Right renal pelvis (tissue), 4 donors: ENCODE results near the gene CDKL1. TPM values are rescaled to one million over a fixed set of nuclear protein-coding genes. Genes with fewer than 3 reads are reported as not detected.
A peak's percentile ranks its signal among the peaks of the same experiment; 100 is the strongest.
"Not testable (repeated sequence)": the region's sequence is repeated elsewhere in the genome, so short reads cannot be mapped to it uniquely, and the experiment has no call there.

Source experiments
- DNase-seq, 4 donors: peaks; one replicate each; pipeline ENCODE4 v3.0.0-alpha.2; 2013; ENCODE audit warnings: low read depth in 4 of 4, low spot score in 3 of 4, missing footprints in 1 of 4
- polyA plus RNA-seq, 4 donors: library from polyadenylated mRNA; unstranded; fragments of 120-200 nt; gene quantifications; one replicate each; pipeline ENCODE4 v1.2.1, GENCODE V29; 2013; ENCODE audit not compliant: insufficient read length in 4 of 4

The CDKL1 gene
- polyA plus RNA-seq, 4 donors, result 7.1 to 8.3 (median 7.3) TPM

DNA sequence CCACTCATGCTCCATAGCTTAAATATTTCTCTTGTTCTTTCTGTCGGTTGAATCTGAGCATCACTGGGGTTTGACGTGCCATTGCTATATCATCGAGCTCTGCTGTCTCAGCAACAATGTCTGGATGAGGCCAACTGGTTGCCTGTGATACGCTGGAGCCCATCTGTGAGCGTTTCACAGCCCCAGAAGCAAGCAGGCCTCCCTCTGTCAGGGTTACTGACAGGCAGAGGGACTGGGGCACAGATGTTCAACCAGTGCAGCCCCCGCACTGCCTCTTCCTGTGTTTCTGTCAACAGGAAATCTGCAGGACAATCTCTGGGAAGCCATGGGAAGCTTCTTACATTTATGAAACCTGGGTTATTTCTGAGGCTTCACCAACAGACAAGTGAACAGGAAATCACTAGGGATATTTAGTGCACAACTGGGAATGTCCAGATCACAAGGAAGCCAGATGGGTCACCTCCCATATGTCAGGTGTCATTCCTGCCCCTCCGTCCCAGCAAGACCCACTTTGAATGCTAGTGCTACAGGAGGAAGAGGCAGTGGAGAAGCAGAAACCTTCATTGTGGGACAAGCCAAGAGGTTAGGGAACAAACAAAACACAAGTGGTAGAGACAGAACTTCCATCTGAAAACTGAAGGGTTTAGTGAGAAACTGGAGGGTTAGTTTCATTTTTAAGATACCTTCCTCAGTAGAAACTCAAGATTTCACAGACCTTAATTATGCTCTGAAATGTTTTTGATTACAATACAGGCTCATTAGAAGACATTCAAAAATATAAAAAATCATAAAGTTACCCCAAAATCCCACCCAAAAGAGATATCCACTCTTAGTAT is 60.5 kb downstream of the CDKL1 start:
- DNase-seq, result peak in 1 of 4 donors; percentile 30

DNA sequence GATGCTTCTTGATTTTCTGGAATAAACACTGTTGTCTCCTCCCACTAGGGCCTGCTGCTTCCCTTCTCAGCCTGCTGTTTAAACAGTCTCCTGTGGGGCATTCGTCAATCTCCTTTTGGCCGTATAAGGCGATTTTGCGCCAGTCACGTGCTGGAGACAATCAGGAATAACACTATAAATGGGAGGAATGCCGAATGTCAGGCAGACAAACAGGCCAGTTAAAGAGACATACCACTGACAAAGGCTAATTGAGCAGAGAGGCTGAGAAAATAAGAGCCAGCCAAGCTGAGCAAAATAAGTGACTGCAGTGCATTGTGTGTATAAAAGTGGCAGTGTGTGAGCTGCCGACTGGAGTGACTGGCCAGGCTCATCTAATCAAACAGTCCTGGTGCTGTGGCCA is 61.3 kb downstream of the CDKL1 start:
- peak in 2 of 4 donors; percentile 52 to 63 for DNase-seq

DNA sequence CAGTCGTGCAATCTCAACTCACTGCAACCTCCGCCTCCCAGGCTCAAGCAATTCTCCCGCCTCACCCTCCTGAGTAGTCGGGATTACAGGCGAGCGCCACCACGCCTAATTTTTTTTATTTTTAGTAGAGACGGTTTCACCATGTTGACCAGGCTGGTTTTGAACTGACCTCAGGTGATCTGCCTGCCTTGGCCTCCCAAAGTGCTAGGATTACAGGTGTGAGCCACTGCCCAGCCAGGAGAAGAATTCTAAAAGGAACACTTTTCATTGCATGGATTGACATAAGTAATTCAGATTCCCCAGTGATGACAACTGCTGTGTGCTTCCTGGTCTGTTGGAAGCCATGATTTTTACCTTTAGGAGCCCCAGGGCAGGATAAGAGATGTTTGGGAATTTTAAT is 62.5 kb downstream of the CDKL1 start:
- no peak for DNase-seq

DNA sequence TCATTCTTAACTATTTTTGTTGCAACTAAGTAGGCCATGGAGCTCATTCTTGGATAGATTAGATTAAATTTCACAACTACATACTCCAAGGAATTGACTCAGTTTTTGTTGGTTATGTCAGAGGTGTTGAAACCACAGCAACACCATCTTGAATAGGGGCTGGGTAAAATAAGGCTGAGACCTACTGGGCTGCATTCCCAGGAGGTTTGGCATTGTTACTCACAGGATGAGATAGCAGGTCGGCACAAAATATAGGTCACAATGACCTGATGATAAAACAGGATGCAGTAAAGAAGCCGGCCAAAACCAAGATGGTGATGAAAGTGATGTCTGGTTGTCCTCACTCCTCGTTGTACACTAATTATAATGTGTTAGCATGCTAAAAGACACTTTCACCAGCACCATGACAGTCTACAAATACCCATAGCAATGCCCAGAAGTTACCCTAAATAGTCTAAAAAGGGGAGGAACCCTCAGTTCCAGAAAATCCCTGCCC is 63.6 kb downstream of the CDKL1 start:
- no peak for DNase-seq

DNA sequence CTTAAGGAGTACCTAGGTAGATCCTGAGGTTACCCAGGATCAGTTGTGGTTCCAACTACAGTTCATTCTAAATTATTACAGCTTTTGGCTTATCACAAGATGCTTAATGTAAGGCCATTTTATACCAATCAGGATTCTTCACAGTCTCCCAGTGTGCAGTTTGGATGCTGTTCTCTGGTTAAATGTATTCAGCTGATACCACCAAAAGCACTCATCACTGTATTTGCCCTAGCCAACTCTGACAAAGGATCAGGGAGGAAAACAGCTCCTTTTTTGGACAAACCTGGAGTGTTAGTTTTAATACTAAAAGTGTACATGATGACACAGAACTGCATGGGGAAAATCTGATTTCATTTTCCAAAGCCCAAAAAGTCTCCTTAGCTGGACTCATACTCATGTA is 65.1 kb downstream of the CDKL1 start:
- no peak for DNase-seq

DNA sequence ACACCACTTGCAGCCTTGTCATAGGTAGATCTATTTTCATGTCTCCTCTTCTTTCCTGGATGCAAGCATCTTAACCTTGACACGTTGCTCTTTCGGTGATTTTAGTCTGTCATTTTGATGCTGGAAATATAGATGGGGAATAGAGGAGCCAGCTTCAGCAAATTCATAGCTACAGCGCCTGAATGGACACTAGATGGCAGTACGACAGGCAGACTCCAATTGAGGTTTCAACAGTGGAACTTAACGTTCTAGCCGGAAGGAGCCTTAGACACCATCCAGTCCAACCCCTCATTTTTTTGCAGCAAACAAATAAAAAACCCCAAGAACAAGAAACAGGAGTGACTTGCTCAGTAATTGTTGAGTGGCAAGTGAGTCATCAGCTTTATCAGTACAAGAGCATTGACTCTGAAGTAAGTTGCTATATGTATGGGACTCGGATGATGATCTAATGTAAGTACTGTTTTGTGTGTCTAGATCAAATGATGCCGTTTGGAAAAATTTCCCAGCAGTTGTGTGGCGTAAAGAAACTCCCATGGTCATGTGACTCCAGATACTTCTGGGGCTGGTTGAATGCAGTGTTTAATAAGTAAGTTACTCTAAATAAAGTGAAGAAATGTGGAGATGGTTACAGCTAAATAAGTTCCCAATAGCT is 75.5 kb downstream of the CDKL1 start:
- DNase-seq, result peak in 3 of 4 donors; percentile 64 to 75 (median 65)

DNA sequence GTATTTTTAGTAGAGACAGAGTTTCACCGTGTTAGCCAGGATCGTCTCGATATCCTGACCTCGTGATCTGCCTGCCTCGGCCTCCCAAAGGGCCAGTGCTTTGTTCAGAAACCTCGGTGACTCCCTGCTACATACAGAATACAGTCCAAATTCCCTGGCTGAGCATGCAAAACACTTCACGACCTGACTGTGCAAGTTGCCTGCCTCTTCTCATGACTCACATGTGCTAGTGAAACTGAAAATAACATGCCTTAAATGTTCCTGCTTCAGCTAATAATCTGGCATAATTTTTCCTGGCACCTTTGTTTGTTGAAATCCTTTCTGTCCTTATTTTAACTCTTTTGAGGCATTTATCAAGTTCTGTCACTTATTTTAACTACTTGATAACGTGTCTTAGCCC is 76.4 kb downstream of the CDKL1 start:
- DNase-seq, result no peak

DNA sequence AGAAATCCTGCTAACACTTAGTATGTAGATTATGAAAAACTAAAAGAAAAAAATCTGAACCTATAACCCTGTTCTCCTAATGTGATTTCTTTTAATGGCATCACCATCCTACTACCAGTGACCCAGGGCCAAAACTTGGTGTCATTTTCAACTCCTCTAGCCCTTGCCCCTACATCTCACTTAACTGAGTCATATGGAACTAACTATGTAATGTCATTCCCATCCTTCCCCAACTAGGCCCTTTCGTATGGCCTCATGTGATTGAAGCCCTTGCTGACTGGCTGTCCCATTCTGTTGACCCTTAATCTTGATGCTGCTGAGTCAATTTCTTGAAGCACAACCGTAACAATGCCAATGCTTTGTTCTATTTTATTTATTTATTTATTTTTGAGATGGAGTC is 77.0 kb downstream of the CDKL1 start:
- DNase-seq, result no peak

DNA sequence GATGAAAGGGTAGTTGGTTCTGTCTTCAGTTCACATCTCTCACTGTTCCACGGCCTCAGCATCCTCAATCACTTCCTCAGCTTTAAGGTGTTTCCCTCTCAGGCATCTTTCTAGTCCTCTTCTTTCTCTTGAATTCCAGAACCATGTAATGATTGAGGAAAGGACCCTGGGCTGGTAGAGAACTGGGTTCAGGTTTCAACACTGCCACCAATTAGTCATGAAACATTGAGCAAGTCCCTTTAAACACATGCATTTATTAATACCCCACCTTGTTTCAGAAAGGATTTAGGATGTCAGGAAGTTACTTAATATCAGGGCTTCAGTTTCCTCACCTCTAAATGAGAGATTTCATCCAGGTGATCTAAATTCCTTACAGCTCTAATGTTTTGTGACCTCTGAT is 77.4 kb downstream of the CDKL1 start:
- no peak for DNase-seq

DNA sequence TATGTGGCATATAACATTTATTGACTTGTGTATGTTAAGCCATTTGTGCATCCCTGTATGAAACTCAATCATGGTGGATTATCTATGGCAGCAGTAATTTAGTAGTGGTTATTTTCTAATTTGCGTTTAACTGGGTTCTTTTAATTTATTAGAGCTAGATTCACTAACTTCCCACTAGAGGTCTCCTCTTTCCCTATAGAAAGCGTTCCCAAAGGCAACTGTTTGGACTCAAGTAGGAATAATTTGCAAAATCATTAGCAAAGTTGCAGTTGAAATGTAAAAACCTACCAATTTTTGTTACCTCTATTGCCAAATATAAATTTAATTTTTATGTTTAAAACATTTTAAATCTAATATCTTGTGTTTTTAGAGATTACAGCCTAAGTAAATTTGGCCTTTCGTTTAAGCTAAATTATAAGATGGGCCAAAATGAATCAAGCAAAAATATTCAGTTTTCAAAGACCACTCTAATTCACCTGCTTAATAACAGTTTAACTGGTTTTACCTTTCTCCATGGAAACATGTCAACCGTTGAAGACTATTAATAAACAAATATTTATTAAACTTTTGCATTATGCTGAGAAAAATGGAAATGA is 78.6 kb downstream of the CDKL1 start:
- no peak for DNase-seq

DNA sequence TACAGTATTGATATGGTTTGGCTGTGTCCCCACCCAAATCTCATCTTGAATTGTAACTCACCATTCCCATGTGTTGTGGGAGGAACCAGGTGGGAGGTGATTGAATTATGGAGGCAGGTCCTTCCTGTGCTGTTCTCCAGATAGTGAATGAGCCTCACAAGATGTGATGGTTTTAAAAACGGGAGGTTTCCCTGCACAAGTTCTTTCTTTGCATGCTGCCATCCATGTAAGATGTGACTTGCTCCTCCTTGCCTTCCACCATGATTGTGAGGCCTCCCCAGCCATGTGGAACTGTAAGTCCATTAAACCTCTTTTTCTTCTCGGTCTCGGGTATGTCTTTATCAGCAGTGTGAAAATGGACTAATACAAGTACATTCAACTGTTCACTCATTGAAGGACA is 82.6 kb downstream of the CDKL1 start:
- not testable (repeated sequence) for DNase-seq

DNA sequence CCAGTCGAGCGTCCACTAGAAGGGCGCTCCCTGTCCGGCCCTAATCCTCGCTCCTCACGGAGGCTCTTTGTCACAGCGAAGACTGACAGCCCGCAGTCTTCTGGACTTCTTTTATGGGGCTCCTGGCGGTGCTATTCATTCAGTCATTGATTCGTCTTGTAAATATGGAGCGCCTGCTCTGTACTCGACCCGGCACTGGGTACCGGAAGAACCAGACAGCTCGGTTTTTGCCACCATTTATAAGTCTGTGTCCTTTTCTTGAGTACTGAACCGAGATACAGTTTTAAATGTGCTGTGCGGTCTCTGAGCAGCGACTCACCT is 84.0 kb downstream of the CDKL1 start:
- DNase-seq, result no peak

DNA sequence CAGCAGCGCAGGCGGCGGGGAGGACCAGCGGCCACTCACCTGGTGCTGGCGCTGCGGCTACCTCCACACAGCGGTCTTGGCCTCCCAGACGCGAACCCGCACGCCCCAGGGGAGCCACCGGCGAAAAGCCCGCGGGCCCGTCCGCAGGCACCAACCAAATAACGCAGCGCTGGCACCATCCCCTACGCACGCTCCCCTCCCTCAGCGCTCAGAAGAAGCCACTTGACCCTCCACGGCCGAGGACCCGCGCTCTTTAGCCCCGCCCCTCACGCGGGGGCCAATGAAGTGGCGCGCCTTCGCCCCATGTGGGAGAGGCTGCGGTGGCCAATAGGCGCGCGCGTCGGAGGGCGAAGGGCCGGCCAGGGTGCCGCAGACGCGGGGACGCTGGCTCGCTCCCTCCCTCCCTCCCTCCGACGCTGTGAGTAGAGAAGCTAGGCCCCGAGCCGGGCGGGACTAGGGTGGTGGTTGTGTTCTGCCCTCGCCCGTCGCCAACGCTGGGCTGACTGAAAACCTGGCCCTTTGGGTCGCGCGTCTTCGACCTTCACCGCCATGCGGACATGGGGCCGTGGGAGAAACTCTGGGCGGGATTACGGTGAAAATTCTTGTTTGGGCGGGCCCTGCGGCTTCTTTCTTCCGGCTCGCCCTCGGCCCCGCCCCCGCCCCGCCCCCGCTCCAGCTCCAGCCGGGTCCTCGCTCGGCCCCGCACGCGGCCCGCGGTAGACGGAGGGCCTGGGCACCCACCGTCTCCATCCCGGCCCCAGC is 84.5 kb downstream of the CDKL1 start, which contains the start of the genes DMAC2L and L2HGDH:
Gene DMAC2L (plus strand): TSS at position 353 of the 762 bp plus-strand sequence. CDS start 9,164 bp downstream, outside the sequence.
Gene L2HGDH (minus strand): TSS at position 258 of the 762 bp plus-strand sequence. CDS start 79 bp downstream, at position 179.
- peak; percentile 89 to 95 (median 91) for DNase-seq

DNA sequence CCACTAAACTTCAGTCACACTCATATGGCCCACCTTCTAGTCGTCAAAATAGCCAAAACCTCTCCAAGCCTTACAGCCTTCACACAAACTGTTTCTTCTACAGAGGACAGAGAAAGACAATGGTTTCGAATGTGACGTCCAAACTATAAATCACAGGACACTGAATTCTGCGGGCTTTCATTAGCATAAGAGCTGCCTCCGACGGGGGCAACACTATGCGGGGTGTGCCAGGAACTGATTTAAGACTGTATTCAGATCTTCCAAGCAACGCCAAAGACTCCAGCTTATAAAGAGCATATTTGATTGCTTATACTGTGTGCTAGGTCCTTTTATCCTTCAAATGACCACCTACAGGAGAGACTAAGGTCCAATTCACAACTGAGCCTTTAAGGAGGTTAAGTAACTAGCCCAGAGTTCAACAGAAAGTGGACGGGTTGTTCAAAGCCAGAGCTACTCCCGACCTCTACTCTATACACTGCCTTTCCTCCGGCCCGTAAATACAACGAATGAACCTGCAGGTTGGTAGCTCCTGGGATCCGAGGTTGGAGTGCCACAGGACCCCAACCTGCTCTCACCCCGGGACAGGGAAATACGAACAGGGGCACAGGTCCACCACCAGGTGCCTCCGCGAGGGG is 85.2 kb downstream of the CDKL1 start:
- DNase-seq, result peak in 2 of 4 donors; percentile 15 to 20

DNA sequence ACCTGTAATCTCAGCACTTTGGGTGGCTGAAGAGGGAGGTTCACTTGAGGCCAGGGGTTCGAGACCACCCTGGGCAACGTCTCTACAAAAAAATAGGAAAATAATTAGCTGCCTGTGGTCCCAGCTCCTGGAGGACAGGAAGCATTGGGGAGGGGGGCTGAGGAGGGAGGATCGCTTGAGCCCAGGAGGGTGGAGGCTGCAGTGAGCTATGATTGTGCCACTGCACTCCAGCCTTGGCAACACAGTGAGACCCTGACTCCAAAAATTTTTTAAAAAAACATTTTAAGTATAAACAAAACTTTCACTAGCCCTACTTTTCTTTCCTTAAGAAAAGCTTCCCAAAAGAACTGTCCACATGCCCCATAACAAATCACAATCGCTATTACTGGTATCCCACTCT is 86.2 kb downstream of the CDKL1 start:
- DNase-seq, result no peak

DNA sequence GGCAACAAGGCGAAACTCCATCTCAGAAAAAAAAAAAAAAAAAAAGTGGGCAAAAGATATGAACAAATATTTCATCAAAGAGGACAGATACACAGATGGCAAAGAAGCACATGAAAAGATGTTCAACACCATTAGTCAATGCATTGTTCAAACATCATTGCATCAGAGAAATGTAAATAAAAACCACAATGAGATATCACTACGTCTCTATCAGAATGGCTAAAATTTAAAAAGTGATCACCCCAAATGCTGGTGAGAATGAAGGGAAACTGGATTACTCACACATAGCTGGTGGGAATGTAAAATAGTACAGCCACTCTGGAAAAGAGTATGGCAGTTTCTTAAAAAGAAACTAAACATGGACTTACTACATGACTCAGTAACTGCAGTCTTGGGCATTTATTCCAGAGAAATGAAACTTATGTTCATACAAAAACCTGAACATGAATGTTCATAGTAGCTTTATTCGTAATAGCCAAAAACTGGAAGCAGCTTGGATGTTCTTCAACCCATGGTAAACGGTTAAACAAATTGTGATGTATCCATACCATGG is 88.2 kb downstream of the CDKL1 start:
- no peak for DNase-seq

DNA sequence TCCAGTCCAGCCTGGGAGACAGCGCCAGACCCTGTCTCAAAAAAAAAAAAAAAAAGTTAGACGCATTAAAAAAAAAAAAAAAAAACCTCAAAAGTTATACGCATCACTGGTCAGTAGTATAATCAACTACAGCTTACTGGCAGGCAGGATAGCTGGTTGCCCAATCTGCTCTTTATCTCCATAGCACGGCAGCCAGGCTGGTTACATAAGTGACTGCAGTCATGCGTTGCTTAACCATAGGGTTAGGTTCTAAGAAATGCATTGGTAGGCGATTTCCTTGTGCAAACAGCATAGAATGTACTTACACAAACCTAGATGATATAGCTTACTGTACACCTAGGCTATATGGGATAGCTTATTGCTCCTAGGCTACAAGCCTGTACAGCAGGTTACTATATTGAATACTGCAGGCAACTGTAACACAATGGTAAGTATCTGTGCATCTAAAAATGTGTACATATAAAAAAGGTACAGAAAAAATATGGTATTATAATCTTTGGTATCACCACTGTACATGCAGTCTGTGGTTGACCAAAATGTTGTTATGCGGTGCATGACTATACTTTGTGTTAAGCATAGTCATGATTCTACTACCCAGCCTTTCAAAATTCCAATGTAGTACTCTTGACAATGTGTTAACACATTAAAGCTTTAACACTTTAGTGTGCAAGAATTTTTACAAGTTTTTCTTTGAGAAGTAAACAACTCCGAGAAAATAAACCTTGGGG is 92.8 kb downstream of the CDKL1 start:
- DNase-seq, result peak in 1 of 4 donors; percentile 20

DNA sequence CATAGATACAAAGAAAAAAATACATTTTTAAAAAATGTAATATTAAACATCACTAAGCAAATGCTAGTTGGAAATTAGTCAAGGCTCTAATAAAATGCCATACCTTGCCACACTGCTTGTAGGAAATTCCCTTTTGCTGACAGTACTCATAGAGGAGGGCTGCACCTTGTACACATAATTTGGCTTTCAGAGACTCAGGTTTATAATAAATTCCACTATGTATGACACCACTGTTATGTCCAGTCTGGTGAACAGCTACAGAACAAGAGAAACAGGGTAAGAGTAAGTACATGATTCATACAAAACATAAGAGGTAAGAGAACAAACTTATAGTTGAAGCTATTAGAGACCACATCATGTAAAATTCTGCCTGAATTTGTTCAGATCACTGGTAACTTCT is 94.8 kb downstream of the CDKL1 start:
- DNase-seq, result no peak

DNA sequence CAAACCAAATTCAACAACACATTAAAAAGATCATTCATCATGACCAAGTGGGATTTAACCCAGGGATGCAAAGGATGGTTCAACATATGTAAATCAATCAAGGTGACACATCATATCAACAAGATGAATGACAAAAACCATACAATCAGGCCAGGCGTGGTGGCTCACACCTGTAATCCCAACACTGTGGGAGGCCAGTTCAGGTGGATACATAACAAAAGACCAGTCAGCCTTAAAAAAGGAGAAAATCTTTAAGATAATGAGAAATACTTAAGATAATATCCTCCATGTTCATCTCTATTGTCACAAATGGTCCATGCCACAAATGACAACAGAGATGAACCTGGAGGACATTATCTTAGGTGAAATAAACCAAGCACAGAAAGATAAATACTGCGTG is 97.1 kb downstream of the CDKL1 start:
- DNase-seq, result no peak
